Measurements from ENCODE around the gene CRYZ. TPM values are rescaled to one million over a fixed set of nuclear protein-coding genes. Genes with fewer than 3 reads are reported as not detected.

The CRYZ gene
- total and polyA plus RNA-seq, 2 of the 4 experiments (the other 2 are of a cell fraction) = 40.6 to 43.4 TPM

GRCh38 chr1:74731399-74732052 is 1.3 kb downstream of the CRYZ start:
- Histone ChIP-seq H3K9me1 (ENCODE audit: insufficient read depth, low read length) (peaks cover 3% of the 10 kb centered on the region), H3K14ac (replicated peaks; ENCODE audit: low read depth, low read length) (peak overlapping the region; percentile 71), H4K20me1 (ENCODE audit: insufficient read depth, low read length) (peaks cover 3% of the 10 kb centered on the region; the same call in 1 of the 2 replicates), H3K23ac (ENCODE audit: low read depth, low read length) (peak overlapping the region; percentile 39), H4K8ac (ENCODE audit: low read depth in 2 of 2, low read length in 2 of 2) (peak overlapping the region in 1 of 2 experiments; percentile 48; a peak in 2 of 4 replicates), H3K4me3 (ENCODE audit: insufficient read depth, low read depth, low read length) (no peak overlapping the region), H3K79me1 (ENCODE audit: low read depth in 1 of 2, low read length in 2 of 2) (peaks cover 21 to 51% of the 10 kb centered on the region in 2 experiments; a peak in 3 of 4 replicates), H2BK5ac (ENCODE audit: low read depth, low read length, poor library complexity, severe bottlenecking) (no peak overlapping the region), H3K4me1 (ENCODE audit: control insufficient read depth, insufficient read depth, low read length) (peaks cover 12% of the 10 kb centered on the region), H4K5ac (ENCODE audit: low read depth, low read length) (peak overlapping the region; percentile 20; the same call in 1 of the 2 replicates), H3K9ac (ENCODE audit: low read depth, low read length) (no peak overlapping the region), H3K56ac (ENCODE audit: extremely low read depth, insufficient read depth, low read length) (no peak overlapping the region), H3K9me3 (ENCODE audit: control insufficient read depth, insufficient read depth, low read length) (no peaks in the 10 kb centered on the region), H2AK9ac (replicated peaks; ENCODE audit: low read depth, low read length, poor library complexity) (no peak overlapping the region), H2AK5ac (ENCODE audit: low read depth, low read length) (peak overlapping the region; percentile 76; the same call in 1 of the 2 replicates), H2BK20ac (ENCODE audit: low read depth, low read length) (no peak overlapping the region), H3K18ac (ENCODE audit: low read depth, low read length) (no peak overlapping the region; the same call in 1 of the 2 replicates), H3K4me2 (ENCODE audit: low read depth, low read length) (peak overlapping the region; percentile 80), H2BK120ac (ENCODE audit: low read depth, low read length) (no peak overlapping the region), H4K91ac (ENCODE audit: insufficient read depth, low read depth, low read length) (no peak overlapping the region), H2AFZ (replicated peaks; ENCODE audit: low read length, poor library complexity) (no peak overlapping the region), H3K27me3 (ENCODE audit: control insufficient read depth, insufficient read depth, low read length) (no peaks in the 10 kb centered on the region), H3K4ac (ENCODE audit: low read depth, low read length) (peak overlapping the region; percentile 8), H2BK15ac (ENCODE audit: low read depth, low read length) (0 out of 3 replicates have a peak overlapping the region, but pooled peaks have one; percentile 20), H3K27ac (ENCODE audit: insufficient read depth, low read length) (peak overlapping the region; percentile 38; the same call in 1 of the 2 replicates), H3K36me3 (ENCODE audit: control insufficient read depth, insufficient read depth, low read length) (no peaks in the 10 kb centered on the region; the same call in 1 of the 2 replicates)
- ChIA-PET CTCF (interaction anchor here (0.6 kb wide), 1 partner anchor 244 kb away, joined by 3 read pairs; no protein-coding TSS in a partner anchor), POLR2A (ENCODE audit: unreplicated experiment) (no interaction called here)
- in situ Hi-C loops (cut with MboI; ENCODE audit: low sequenced_read_pairs) = loop anchor here (25.0 kb wide), 1 partner anchor 544 kb away; the partner anchor contains the start of genes FPGT and LRRIQ3
- TSS peak; percentile 41 for BruUV-seq (replicated peaks)
- intact Hi-C loops (cut with micrococcal nuclease) = loop anchor here (10.0 kb wide), 1 partner anchor 147 kb away; no protein-coding TSS in a partner anchor
- dilution Hi-C loops (cut with HindIII; ENCODE audit: low sequenced_read_pairs, unreplicated experiment) = no loop called here
- DNase-seq (peak; percentile 21), ATAC-seq (ENCODE audit: low read depth) (no peak)
- TF ChIP-seq CEBPB (IDR thresholded peaks at IDR 0.05; ENCODE audit: low read depth, low read length) (no peak), RFX5 (IDR thresholded peaks at IDR 0.05; ENCODE audit: low read depth, low read length) (no peak), POLR2A (IDR thresholded peaks at IDR 0.05; ENCODE audit: low read depth, low read length) (no peak), RCOR1 (IDR thresholded peaks at IDR 0.05; ENCODE audit: insufficient replicate concordance, low read length) (no peak), NFE2L2 (IDR thresholded peaks at IDR 0.05; ENCODE audit: low read depth, low read length) (no peak), ELK1 (IDR thresholded peaks at IDR 0.05; ENCODE audit: borderline replicate concordance, low read depth, low read length) (no peak), MAFK (IDR thresholded peaks at IDR 0.05; ENCODE audit: low read depth, low read length) (no peak), MAZ (IDR thresholded peaks at IDR 0.05; ENCODE audit: borderline replicate concordance, low read depth, low read length) (no peak), CHD1 (IDR thresholded peaks at IDR 0.05; ENCODE audit: low read depth, low read length) (no peak), CTCF (conservative IDR thresholded peaks at IDR 0.05; ENCODE audit: low read depth, low read length) (no peak), RAD21 (IDR thresholded peaks at IDR 0.05; ENCODE audit: low read length) (no peak), BHLHE40 (IDR thresholded peaks at IDR 0.05; ENCODE audit: low read depth, low read length) (no peak)
- no CpG with 5 or more reads among the region's 11 CpGs for WGBS, 2 experiments (ENCODE audit: extremely low coverage in 2 of 2, insufficient read length in 1 of 2)

Data from IMR-90 (cell line).